ENCODE results near the gene SDK2.

SDK2 gene

DNA sequence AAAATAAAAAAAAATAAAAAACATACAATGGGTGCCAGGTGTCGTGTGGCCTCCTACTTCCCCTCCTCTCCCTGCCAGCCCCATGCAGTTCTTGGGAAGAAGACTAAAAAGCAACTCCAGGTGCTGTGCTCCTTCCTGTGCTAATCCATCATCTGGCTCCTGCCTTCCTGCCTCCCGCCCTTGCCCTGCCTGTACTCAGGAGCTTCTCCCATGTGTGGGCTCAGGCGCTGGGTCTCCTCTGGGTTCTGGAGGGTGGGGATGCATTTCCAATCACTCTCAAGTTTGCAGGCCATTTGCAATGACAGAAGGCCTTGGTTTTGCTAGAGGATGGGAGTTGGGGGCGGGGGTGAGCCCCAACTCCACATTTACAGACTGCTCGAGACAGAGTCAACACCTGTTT, 122.9 kb downstream of the SDK2 start:
- Histone ChIP-seq H3K4me1 (ENCODE audit: control insufficient read depth, low read length) (no peaks in the 10 kb centered on the region), H3K4me2 (ENCODE audit: low read length) (no peak overlapping the region), H3F3A (ENCODE audit: control insufficient read depth, insufficient read depth) (no peaks in the 10 kb centered on the region), H3K9me2 (replicated peaks; ENCODE audit: control insufficient read depth, low read length) (no peaks in the 10 kb centered on the region), H3K9me3 (ENCODE audit: control insufficient read depth, insufficient read depth, low read length) (no peaks in the 10 kb centered on the region), H3K27me3 (ENCODE audit: control insufficient read depth, low read length) (no peaks in the 10 kb centered on the region), H3K27ac (ENCODE audit: low read depth, low read length) (no peak overlapping the region), H4K20me1 (ENCODE audit: control insufficient read depth, insufficient read depth, low read depth, low read length) (no peaks in the 10 kb centered on the region), H3K79me2 (ENCODE audit: control insufficient read depth, low read length) (no peaks in the 10 kb centered on the region), H3K4me3 (ENCODE audit: low read length) (no peak overlapping the region), H3K36me3 (ENCODE audit: control insufficient read depth, low read length) (no peaks in the 10 kb centered on the region)
- TF ChIP-seq, protein P1, sequence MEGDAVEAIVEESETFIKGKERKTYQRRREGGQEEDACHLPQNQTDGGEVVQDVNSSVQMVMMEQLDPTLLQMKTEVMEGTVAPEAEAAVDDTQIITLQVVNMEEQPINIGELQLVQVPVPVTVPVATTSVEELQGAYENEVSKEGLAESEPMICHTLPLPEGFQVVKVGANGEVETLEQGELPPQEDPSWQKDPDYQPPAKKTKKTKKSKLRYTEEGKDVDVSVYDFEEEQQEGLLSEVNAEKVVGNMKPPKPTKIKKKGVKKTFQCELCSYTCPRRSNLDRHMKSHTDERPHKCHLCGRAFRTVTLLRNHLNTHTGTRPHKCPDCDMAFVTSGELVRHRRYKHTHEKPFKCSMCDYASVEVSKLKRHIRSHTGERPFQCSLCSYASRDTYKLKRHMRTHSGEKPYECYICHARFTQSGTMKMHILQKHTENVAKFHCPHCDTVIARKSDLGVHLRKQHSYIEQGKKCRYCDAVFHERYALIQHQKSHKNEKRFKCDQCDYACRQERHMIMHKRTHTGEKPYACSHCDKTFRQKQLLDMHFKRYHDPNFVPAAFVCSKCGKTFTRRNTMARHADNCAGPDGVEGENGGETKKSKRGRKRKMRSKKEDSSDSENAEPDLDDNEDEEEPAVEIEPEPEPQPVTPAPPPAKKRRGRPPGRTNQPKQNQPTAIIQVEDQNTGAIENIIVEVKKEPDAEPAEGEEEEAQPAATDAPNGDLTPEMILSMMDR (IDR thresholded peaks at IDR 0.05; ENCODE audit: low read depth, low read length, poor library complexity, severe bottlenecking), result no peak
- no peak for TF ChIP-seq EZH2phosphoT487 (IDR thresholded peaks at IDR 0.05; ENCODE audit: borderline replicate concordance, low read length)

- H3K79me2 ChIP-seq (ENCODE audit: control insufficient read depth, low read length), result no peaks in the 10 kb centered on the region
- no peaks in the 10 kb centered on the region for H3K27me3 ChIP-seq (ENCODE audit: control insufficient read depth, low read length)
- no peak for TF ChIP-seq EZH2phosphoT487 (IDR thresholded peaks at IDR 0.05; ENCODE audit: borderline replicate concordance, low read length)
- TF ChIP-seq, protein P1 (IDR thresholded peaks at IDR 0.05; ENCODE audit: low read depth, low read length, poor library complexity, severe bottlenecking), result no peak
- H3K27ac ChIP-seq (ENCODE audit: low read depth, low read length), result no peak overlapping the region
- H3K4me2 ChIP-seq (ENCODE audit: low read length), result no peak overlapping the region
- no peaks in the 10 kb centered on the region for H3F3A ChIP-seq (ENCODE audit: control insufficient read depth, insufficient read depth)
- H4K20me1 ChIP-seq (ENCODE audit: control insufficient read depth, insufficient read depth, low read depth, low read length), result no peaks in the 10 kb centered on the region
- no peaks in the 10 kb centered on the region for H3K9me2 ChIP-seq (replicated peaks; ENCODE audit: control insufficient read depth, low read length)
- H3K4me1 ChIP-seq (ENCODE audit: control insufficient read depth, low read length), result no peaks in the 10 kb centered on the region
- H3K36me3 ChIP-seq (ENCODE audit: control insufficient read depth, low read length), result no peaks in the 10 kb centered on the region
- no peaks in the 10 kb centered on the region for H3K9me3 ChIP-seq (ENCODE audit: control insufficient read depth, insufficient read depth, low read length)
- no peak overlapping the region for H3K4me3 ChIP-seq (ENCODE audit: low read length)
Measured at GRCh38 chr17:73520369-73520761, 123.9 kb downstream of the SDK2 start.

DNA sequence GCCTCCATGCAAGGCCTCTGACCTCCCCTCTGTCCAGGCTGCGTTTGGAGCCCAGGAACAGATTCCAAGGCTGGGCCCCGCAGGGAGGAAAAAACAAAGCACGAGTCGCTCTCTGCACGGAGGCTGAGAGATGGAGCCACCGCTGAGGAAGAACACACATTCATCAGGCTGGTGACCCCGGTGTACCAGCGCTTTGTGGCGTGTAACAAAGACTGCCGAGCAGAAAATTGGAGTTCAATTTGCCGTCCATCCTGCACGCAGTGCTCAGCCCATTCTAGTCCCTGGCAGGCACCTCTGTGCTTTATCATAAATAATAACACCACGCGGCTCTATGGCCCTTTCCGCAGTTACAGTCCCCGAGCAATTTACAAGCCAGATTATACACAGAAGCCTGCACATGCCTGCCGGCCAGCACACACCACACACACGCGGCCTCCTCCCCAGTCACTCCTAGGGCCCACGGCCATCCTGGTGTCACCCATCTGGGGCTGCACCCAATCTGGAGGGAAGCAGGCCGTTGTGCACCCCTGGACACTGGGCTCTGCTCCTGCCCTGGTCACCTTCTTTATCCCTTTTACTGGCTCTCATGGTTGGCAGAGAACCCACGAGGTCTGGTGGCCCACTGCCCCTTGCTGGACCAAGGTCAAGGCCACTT, 124.4 kb downstream of the SDK2 start:
- no peak for TF ChIP-seq EZH2phosphoT487 (IDR thresholded peaks at IDR 0.05; ENCODE audit: borderline replicate concordance, low read length)
- TF ChIP-seq, protein P1 (IDR thresholded peaks at IDR 0.05; ENCODE audit: low read depth, low read length, poor library complexity, severe bottlenecking), result no peak
- Histone ChIP-seq H3K4me1 (ENCODE audit: control insufficient read depth, low read length) (no peaks in the 10 kb centered on the region), H3K9me3 (ENCODE audit: control insufficient read depth, insufficient read depth, low read length) (no peaks in the 10 kb centered on the region), H3K4me2 (ENCODE audit: low read length) (no peak overlapping the region), H3K4me3 (ENCODE audit: low read length) (no peak overlapping the region), H3F3A (ENCODE audit: control insufficient read depth, insufficient read depth) (no peaks in the 10 kb centered on the region), H3K27me3 (ENCODE audit: control insufficient read depth, low read length) (no peaks in the 10 kb centered on the region), H3K9me2 (replicated peaks; ENCODE audit: control insufficient read depth, low read length) (no peaks in the 10 kb centered on the region), H3K27ac (ENCODE audit: low read depth, low read length) (no peak overlapping the region), H3K36me3 (ENCODE audit: control insufficient read depth, low read length) (no peaks in the 10 kb centered on the region), H4K20me1 (ENCODE audit: control insufficient read depth, insufficient read depth, low read depth, low read length) (no peaks in the 10 kb centered on the region), H3K79me2 (ENCODE audit: control insufficient read depth, low read length) (no peaks in the 10 kb centered on the region)

Measured in DOHH2 (cell line).